GM12878 (cell line): Measurements from ENCODE around the gene TMCC3. TPM values are rescaled to one million over a fixed set of nuclear protein-coding genes. Genes with fewer than 3 reads are reported as not detected.
"Not testable (repeated sequence)": the region's sequence is repeated elsewhere in the genome, so short reads cannot be mapped to it uniquely, and the experiment has no call there.

Experiments used
- ATAC-seq: fragments of 200-7000 bp; cut with Tn5 transposase; 3 replicates; pipeline ENCODE4 v1.9.1; 2020; ENCODE audit warnings: mild to moderate bottlenecking, moderate library complexity
- BruUV-seq: library from RNA; stranded (reverse); fragments of 400-500 nt; replicated peaks from 2 replicates; lab custom pipeline; 2021; lab: Mats Ljungman, UMichigan
- CTCF ChIA-PET: fragments of 300-600 bp; sonication (Branson Sonifier 250); formaldehyde crosslinking; extraction: SDS; loops from one replicate; lab custom pipeline; 2021; ENCODE audit warnings: inconsistent platforms; lab: Yijun Ruan, JAX
- POLR2A ChIA-PET: fragments of 350-600 bp; formaldehyde crosslinking; extraction: SDS; loops from one replicate; lab custom pipeline; 2021; ENCODE audit warnings: inconsistent platforms; lab: Charles Lee
- RAD21 ChIA-PET: fragments of 300-600 bp; sonication (Branson Sonifier 250); formaldehyde crosslinking; loops from one replicate; lab custom pipeline; 2023; ENCODE audit warnings: antibody characterized with exemption; ENCODE audit not compliant: unreplicated experiment; lab: Charles Lee
- SMC1A ChIA-PET: fragments of 300-600 bp; sonication (Branson Sonifier 250); formaldehyde crosslinking; loops from one replicate; lab custom pipeline; 2023; ENCODE audit not compliant: unreplicated experiment, uncharacterized antibody; lab: Charles Lee
- DNase-seq: peaks from one replicate; pipeline ENCODE4 v3.0.0-alpha.2; 2011; ENCODE audit warnings: low read depth, low spot score
- FAIRE-seq: peaks from 3 replicates; lab custom pipeline; 2011; peaks lifted over from hg19 to GRCh38; lab: Jason Lieb, UNC
- H2AFZ ChIP-seq: 2 replicates; pipeline ENCODE4 v1.6.0; 2011; ENCODE audit warnings: low read depth, low read length, control low read depth; ENCODE audit not compliant: control insufficient read depth
- H3K27ac ChIP-seq: 2 replicates; pipeline ENCODE4 v1.5.1; 2011; ENCODE audit warnings: control low read depth; ENCODE audit not compliant: control insufficient read depth, insufficient read depth
- H3K27me3 ChIP-seq, 2 experiments: replicated peaks in 1 of 2; 2 replicates each; pipeline versions ENCODE4 v1.6.0 to v1.6.1; 2011; ENCODE audit warnings: low read length in 1 of 2; ENCODE audit not compliant: control insufficient read depth in 2 of 2, insufficient read depth in 2 of 2
- H3K36me3 ChIP-seq, 2 experiments: 2 replicates each; pipeline ENCODE4 v1.5.1; 2011; ENCODE audit warnings: low read length in 1 of 2; ENCODE audit not compliant: control insufficient read depth in 2 of 2, insufficient read depth in 2 of 2
- H3K4me1 ChIP-seq: 2 replicates; pipeline ENCODE4 v1.6.1; 2011; ENCODE audit warnings: mild to moderate bottlenecking, low read length, moderate library complexity, mixed read lengths; ENCODE audit not compliant: control insufficient read depth, insufficient read depth
- H3K4me2 ChIP-seq: 2 replicates; pipeline ENCODE4 v1.6.0; 2011; ENCODE audit warnings: control low read depth; ENCODE audit not compliant: control insufficient read depth, insufficient read depth
- H3K4me3 ChIP-seq: fragments of 200-600 bp; sonication (generic); 2 replicates; pipeline ENCODE4 v1.5.1; 2016
- H3K79me2 ChIP-seq: 2 replicates; pipeline ENCODE4 v1.6.0; 2011; ENCODE audit warnings: low read length; ENCODE audit not compliant: control insufficient read depth, insufficient read depth
- H3K9ac ChIP-seq: 2 replicates; pipeline ENCODE4 v1.8.0; 2011; ENCODE audit warnings: low read length, control low read depth, mixed read lengths; ENCODE audit not compliant: control insufficient read depth, insufficient read depth
- H3K9me3 ChIP-seq: replicated peaks from 3 replicates; pipeline ENCODE4 v1.5.1; 2011; ENCODE audit warnings: mild to moderate bottlenecking, low read length; ENCODE audit not compliant: control insufficient read depth, insufficient read depth
- H4K20me1 ChIP-seq: 2 replicates; pipeline ENCODE4 v1.6.0; 2011; ENCODE audit not compliant: control insufficient read depth, insufficient read depth
- HDAC6 ChIP-seq: fragments of 200-600 bp; sonication (generic); IDR thresholded peaks from one replicate; pipeline ENCODE4 v1.8.0; 2017; ENCODE audit warnings: antibody characterized with exemption; ENCODE audit not compliant: unreplicated experiment
- JUNB ChIP-seq: IDR thresholded peaks from 2 replicates; pipeline ENCODE4 v1.6.1; 2016; ENCODE audit warnings: antibody characterized with exemption, mild to moderate bottlenecking
- NRF1 ChIP-seq: conservative IDR thresholded peaks from 2 replicates; pipeline ENCODE4 v1.6.1; 2011; ENCODE audit warnings: mild to moderate bottlenecking, low read depth, low read length, improper control_type of control experiment
- RUNX3 ChIP-seq: IDR thresholded peaks from 2 replicates; pipeline ENCODE4 v1.6.1; 2012; ENCODE audit warnings: low read length, inconsistent platforms
- WGBS: methylation state at CpG from one replicate; pipeline ENCODE4 v1.1.6; 2016; ENCODE audit warnings: low lambda C conversion rate; ENCODE audit not compliant: insufficient replicate concordance, insufficient coverage; ENCODE audit errors: missing lambda C conversion rate; 5-methylcytosine and 5-hydroxymethylcytosine counted together
- in situ Hi-C: fragments of 300-500 bp; cut with MboI; formaldehyde crosslinking; loops from 9 replicates; pipeline ENCODE4 v1.14.3; 2018; ENCODE audit warnings: mixed read lengths
- intact Hi-C: fragments of 100-400 bp; cut with micrococcal nuclease; formaldehyde crosslinking; loops from one replicate; pipeline ENCODE4 v1.14.2; 2022; ENCODE audit not compliant: unreplicated experiment
- polyA plus RNA-seq, 11 experiments: library from polyadenylated mRNA; depleted of rRNA in 4 of 11; unstranded in 6 of 11; stranded (reverse) in 5 of 11; fragments of >200 nt; fragmentation: Nextera tagmentation in 4 of 11; fragmentation: Illumina TruSeq in 1 of 11; extraction: Ambion mirVana in 4 of 11; extraction: Trizol in 1 of 11; gene quantifications; 1 replicate in 1 of 11; 2 replicates in 10 of 11; pipeline versions ENCODE4 v1.2.1 to v1.2.3, GENCODE V29; 2011 to 2016; ENCODE audit warnings: inconsistent platforms in 2 of 11, missing spikeins in 2 of 11, low read depth in 1 of 11
- total RNA-seq, 4 experiments: library from RNA; depleted of rRNA in 3 of 4; stranded (reverse); fragments of >200 nt in 3 of 4; fragmentation: Illumina TruSeq in 1 of 4; extraction: Trizol in 1 of 4; gene quantifications; 2 replicates each; pipeline versions ENCODE4 v1.2.1 to v1.2.3, GENCODE V29; 2013 to 2021

The TMCC3 gene
- total and polyA plus RNA-seq, 10 of the 15 experiments (the other 5 are each of a cell fraction or from before 2014, with no cell fraction given): 5.8 to 29.8 (median 12.6) TPM

DNA sequence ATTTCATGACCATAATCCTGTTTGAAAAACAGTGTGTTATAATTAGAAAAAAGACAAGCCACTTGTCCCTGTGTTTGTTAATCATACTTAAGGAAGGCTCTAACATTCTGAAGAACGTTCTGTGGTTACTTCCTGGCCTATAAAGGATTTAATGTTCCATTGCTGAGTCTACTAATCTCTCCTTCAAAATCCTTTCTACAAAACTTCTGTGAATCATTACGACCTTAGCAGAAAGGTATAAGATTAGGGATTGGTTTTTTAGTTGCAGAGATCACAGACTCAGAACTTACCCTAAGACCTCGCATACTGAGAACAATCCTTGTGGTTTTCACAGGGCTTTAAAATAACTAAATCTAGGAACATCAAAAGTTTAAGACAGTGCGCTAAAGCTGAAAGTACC, 48.3 kb downstream of the TMCC3 start:
- no TSS peak for BruUV-seq
- ChIA-PET POLR2A (no interaction called here), CTCF (no interaction called here), SMC1A (interaction anchor here (0.8 kb wide), 1 partner anchor 105 kb away, joined by 4 read pairs; no protein-coding TSS in a partner anchor), RAD21 (no interaction called here)
- TF ChIP-seq HDAC6 (no peak), NRF1 (no peak), RUNX3 (peak; percentile 29)
- Histone ChIP-seq H3K27me3 (no peaks in the 10 kb centered on the region), H3K4me3 (no peak overlapping the region), H3K9me3 (peaks cover 3% of the 10 kb centered on the region; the same call in 2 of the 3 replicates), H3K9ac (no peak overlapping the region), H3K4me2 (no peak overlapping the region), H3K36me3 (peaks cover 0 to 2% of the 10 kb centered on the region in 2 experiments; a peak in 1 of 4 replicates), H3K79me2 (no peaks in the 10 kb centered on the region), H4K20me1 (no peaks in the 10 kb centered on the region), H3K4me1 (peaks cover 8% of the 10 kb centered on the region), H3K27ac (no peak overlapping the region), H2AFZ (no peak overlapping the region)
- WGBS: 84% methylated on average over 4 of the region's 4 CpGs
- intact Hi-C loops: loop anchor here (2.0 to 5.0 kb wide), 2 partner anchors 160 to 273 kb away; no protein-coding TSS in a partner anchor
- peak; percentile 54 for FAIRE-seq
- in situ Hi-C loops: no loop called here
- ATAC-seq: no peak
- no peak for DNase-seq

DNA sequence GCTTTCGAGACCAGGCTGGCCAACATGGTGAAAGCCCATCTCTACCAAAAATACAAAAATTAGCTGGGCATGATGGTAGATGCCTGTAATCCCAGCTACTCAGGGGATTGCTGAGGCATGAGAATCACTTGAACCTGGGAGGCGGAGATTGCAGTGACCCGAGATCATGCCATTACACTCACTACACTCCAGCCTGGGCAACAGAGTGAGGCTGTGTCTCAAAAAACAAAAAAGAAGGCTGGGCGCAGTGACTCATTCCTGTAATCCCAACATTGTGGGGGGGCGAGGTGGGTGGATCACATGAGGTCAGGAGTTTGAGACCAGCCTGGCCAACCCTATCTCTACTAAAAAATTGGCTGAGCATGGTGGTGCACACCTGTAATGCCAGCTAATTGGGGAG, 49.0 kb downstream of the TMCC3 start:
- in situ Hi-C loops: not testable (repeated sequence)

More for the DNA sequence above, 49.0 kb downstream of the TMCC3 start:
- DNase-seq, H3K36me3 ChIP-seq, H3K4me1 ChIP-seq, H2AFZ ChIP-seq, H3K27me3 ChIP-seq, H3K9ac ChIP-seq, POLR2A ChIA-PET, H3K27ac ChIP-seq, BruUV-seq, FAIRE-seq, H3K4me2 ChIP-seq, H3K4me3 ChIP-seq, CTCF ChIA-PET, ATAC-seq, SMC1A ChIA-PET, H4K20me1 ChIP-seq, H3K9me3 ChIP-seq, H3K79me2 ChIP-seq: not testable (repeated sequence)
- intact Hi-C loops: loop anchor here (5.0 kb wide), 1 partner anchor 161 kb away; no protein-coding TSS in a partner anchor
- WGBS: 90% methylated on average over 5 of the region's 5 CpGs
- TF ChIP-seq JUNB: 0 out of 2 replicates have a peak, but pooled peaks have one; percentile 9
- RAD21 ChIA-PET: interaction anchor here (0.7 to 0.9 kb wide), 2 partner anchors 20 to 29 kb away, joined by 3 read pairs; no protein-coding TSS in a partner anchor
